Esophagus (tissue), 2 donors: ENCODE measurements around the gene DTX1. TPM values are rescaled to one million over a fixed set of nuclear protein-coding genes. Genes with fewer than 3 reads are reported as not detected.
"Not testable (repeated sequence)": the region's sequence is repeated elsewhere in the genome, so short reads cannot be mapped to it uniquely, and the experiment has no call there.

Experiments used
- H3K27ac ChIP-seq, 2 donors: one replicate each; pipeline ENCODE4 v1.5.1; 2013; ENCODE audit warnings: low read depth in 2 of 2, mild to moderate bottlenecking in 2 of 2, inconsistent platforms in 1 of 2, low read length in 1 of 2, moderate library complexity in 1 of 2
- H3K27me3 ChIP-seq, 2 donors: one replicate each; pipeline ENCODE4 v1.6.1; 2013; ENCODE audit warnings: low read length in 2 of 2, control low read depth in 1 of 2, mild to moderate bottlenecking in 1 of 2; ENCODE audit not compliant: insufficient read depth in 2 of 2, control insufficient read depth in 1 of 2
- H3K36me3 ChIP-seq, 2 donors: one replicate each; pipeline ENCODE4 v1.6.1; 2013; ENCODE audit warnings: low read length in 1 of 2; ENCODE audit not compliant: control insufficient read depth in 2 of 2, insufficient read depth in 2 of 2
- H3K4me1 ChIP-seq, 2 donors: one replicate each; pipeline ENCODE4 v1.6.1; 2013; ENCODE audit warnings: low read length in 1 of 2; ENCODE audit not compliant: control insufficient read depth in 2 of 2, insufficient read depth in 2 of 2
- H3K4me3 ChIP-seq, 2 donors: one replicate each; pipeline ENCODE4 v1.5.1; 2013; ENCODE audit warnings: low read length in 2 of 2, mild to moderate bottlenecking in 2 of 2, low read depth in 1 of 2, moderate library complexity in 1 of 2
- H3K9me3 ChIP-seq, 2 donors: one replicate each; pipeline ENCODE4 v1.6.1; 2013; ENCODE audit warnings: mild to moderate bottlenecking in 2 of 2, low read depth in 1 of 2, low read length in 1 of 2, moderate library complexity in 1 of 2; ENCODE audit not compliant: control insufficient read depth in 2 of 2, insufficient read depth in 1 of 2
- WGBS, 2 donors: extraction: QIAGEN DNeasy Blood & Tissue Kit; methylation state at CpG; one replicate each; pipeline ENCODE4 v1.1.7; 2013; 5-methylcytosine and 5-hydroxymethylcytosine counted together
- polyA plus RNA-seq, 2 donors: library from polyadenylated mRNA; stranded (reverse); fragments of 200-250 nt; gene quantifications; one replicate each; pipeline ENCODE4 v1.2.3, GENCODE V29; 2013
- donor health status: healthy with polysubstance abuse.
- donor health status: Bipolar disorder and iron deficiency.

DTX1 gene
- polyA plus RNA-seq, 2 donors: 0.49 to 0.59 TPM

DNA sequence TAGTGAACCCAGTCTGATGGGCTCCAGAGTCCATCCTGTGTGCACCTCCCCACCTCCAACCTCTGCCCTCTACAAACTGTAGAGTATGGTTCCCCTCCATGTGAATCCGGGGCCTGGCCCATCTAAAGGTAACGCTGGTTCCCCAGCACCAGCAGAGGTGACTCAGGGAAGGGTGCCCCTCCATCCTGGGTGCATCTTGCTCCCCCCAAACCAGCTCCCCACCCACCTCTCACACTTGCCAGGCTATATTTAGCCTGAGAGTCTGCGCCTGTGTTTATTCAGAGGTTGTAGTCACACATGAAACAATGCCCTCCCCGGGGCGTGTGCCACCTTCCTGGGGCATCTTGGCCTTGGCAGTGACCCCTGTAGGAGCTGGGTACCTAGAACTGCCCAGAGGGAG, 52.8 kb downstream of the DTX1 start:
- no peak overlapping the region for H3K27ac ChIP-seq
- no peaks in the 10 kb centered on the region for H3K9me3 ChIP-seq
- H3K4me3 ChIP-seq: no peak overlapping the region
- no peaks in the 10 kb centered on the region for H3K27me3 ChIP-seq
- 60 to 67% methylated on average over 5 of the region's 5 CpGs for WGBS, 2 donors
- H3K36me3 ChIP-seq: no peaks in the 10 kb centered on the region
- peaks cover 0 to 2% of the 10 kb centered on the region in 2 donors for H3K4me1 ChIP-seq

DNA sequence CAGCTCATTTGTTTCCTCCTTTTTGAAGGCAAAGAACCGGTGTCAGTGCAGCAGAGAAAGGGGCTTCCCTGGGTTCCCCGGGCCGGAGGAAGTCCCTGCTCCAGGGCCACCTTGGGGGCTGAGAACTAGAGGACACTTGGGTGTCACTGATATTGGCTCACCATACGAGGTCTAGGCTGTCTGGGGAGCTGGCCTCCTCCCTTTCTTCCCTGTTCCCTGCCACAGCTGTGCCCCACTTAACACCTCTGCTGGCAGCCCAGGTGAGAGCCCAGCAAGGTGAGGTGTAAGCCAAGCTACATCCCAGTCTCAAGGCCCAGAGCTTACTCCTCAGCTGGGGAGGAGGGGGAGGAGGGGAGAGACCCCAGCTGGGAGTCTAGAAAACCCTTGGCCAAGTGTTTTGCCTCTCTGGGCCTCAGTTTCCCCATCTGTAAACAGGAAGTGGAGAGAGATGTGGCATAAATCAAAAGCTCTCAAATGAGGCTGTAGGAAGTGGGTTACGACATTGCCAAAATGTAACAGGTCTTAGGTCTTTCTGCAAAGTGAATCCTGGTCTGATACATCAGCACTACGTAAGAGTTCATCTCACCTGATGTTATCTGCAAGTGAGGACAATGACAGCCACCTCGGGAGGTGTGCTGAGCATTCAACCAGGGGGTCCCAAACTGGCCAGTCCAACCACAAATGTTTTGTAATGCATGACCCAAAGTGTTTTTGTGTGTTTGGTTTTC, 53.5 kb downstream of the DTX1 start:
- WGBS, 2 donors: 47 to 58% methylated on average over 7 of the region's 7 CpGs
- H3K9me3 ChIP-seq: no peaks in the 10 kb centered on the region
- H3K27me3 ChIP-seq: no peaks in the 10 kb centered on the region
- no peak overlapping the region for H3K4me3 ChIP-seq
- H3K27ac ChIP-seq: no peak overlapping the region
- H3K36me3 ChIP-seq: peaks cover 0 to 2% of the 10 kb centered on the region in 2 donors
- H3K4me1 ChIP-seq: peaks cover 0 to 2% of the 10 kb centered on the region in 2 donors

GRCh38 chr12:113111247-113111646, 54.7 kb downstream of the DTX1 start:
- Histone ChIP-seq H3K9me3 (no peaks in the 10 kb centered on the region), H3K4me3 (no peak overlapping the region), H3K27me3 (no peaks in the 10 kb centered on the region), H3K27ac (no peak overlapping the region), H3K36me3 (peaks cover 0 to 2% of the 10 kb centered on the region in 2 donors), H3K4me1 (peaks cover 0 to 2% of the 10 kb centered on the region in 2 donors)
- 89 to 90% methylated on average over 3 of the region's 3 CpGs for WGBS, 2 donors

DNA sequence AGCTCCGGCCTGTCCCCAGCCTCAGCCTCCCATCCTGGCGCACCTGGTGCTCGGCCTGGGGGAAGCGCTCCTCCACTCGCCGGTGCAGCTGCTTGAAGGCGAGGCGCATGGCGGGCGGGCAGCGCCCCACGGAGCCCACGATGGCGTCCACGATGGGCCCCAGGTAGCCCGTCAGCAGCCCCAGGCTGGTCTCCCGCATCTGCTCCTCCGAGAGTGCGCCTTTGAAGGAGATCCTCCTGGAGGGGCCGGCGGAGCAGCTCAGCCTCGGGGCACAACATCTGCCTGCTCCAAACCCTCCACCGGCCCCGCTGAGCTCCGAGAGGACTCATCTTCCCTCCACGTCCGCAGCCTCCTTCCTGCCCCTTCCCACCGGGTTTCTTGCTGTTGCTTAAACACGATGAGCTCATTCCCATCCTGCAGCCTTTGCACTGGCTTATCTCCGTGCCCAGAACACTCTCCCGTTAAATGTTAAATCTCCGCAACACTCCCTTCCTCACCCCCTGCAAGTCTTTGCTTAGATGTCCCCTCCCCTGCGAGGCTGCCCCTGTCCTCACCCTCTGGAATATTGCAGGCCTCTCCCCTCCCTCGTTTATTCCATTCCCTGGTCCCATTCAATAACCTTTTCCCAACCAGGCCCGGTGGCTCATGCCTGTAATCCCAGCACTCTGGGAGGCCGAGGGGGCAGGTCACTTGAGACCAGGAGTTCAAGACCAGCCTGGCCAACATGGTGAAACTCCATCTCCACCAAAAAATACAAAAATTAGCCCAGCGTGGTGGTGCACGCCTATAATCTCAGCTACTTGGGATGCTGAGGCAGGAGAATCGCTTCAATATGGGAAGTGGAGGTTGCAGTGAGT, 55.7 kb downstream of the DTX1 start:
- H3K27me3 ChIP-seq: no peaks in the 10 kb centered on the region
- H3K27ac ChIP-seq: no peak overlapping the region
- peaks cover 0 to 2% of the 10 kb centered on the region in 2 donors for H3K4me1 ChIP-seq
- H3K4me3 ChIP-seq: no peak overlapping the region
- peaks cover 0 to 2% of the 10 kb centered on the region in 2 donors for H3K36me3 ChIP-seq
- no peaks in the 10 kb centered on the region for H3K9me3 ChIP-seq
- 77 to 78% methylated on average over 39 of the region's 39 CpGs for WGBS, 2 donors

DNA sequence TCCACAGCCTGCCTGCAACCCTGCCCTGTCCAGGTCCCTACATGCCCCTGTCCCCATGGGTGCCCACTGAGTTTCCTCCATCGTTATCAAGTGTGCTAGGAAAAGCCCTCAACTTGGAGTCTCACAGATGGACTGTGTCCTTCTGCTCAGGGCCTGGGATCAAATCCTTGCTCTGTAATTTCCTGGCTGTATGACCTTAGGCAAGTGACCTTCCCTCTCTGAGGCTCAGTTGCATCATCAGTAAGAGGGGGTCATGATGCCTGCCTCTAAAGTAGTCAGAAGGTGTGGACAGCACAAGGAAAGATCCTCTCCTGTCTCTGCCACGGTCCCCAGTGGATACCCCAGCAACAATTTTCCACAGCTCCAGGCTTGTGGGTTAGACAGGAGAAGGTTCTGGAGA, 56.9 kb downstream of the DTX1 start:
- WGBS, 2 donors: 64 to 85% methylated on average over 2 of the region's 2 CpGs

DNA sequence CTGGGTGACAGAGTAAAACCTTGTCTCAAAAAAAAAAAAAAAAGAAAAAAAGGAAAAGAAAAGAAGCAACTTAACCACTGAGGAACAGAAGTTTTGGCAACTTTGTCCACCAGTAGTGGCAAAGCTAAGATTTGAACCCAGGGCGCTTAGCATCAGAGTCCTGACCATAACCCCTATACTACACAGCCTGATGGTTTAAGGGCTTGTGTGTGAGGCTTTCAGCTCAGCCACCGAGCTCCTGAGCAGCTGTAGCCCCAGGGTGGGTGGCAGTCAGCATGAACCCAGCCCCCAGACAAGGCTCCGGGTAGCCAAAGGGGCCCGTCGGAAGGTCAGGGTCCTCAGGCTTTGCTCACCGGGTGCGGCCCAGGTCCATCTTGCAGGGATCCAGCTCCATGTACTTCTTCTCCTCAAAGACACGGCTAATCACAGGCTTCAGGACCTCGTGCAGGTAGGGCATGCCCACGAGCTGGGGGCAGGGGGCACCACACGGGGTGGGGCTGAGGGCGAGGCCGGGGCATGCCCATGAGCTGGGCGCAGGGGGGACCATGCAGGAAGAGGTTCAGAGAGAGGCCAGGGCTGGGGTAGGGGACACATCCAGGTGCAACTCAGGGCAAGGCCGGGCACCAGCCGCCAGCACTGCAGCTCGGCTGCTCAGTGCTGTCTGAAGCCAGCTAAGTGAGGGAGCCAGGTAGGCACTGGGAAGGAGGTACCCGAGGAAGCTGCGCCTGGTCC, 58.1 kb downstream of the DTX1 start:
- WGBS, 2 donors: 88% methylated on average over 19 of the region's 19 CpGs
- no peak overlapping the region for H3K27ac ChIP-seq
- H3K9me3 ChIP-seq: no peaks in the 10 kb centered on the region
- no peak overlapping the region for H3K4me3 ChIP-seq
- H3K36me3 ChIP-seq: peaks cover 0 to 4% of the 10 kb centered on the region in 2 donors
- H3K4me1 ChIP-seq: no peaks in the 10 kb centered on the region
- no peaks in the 10 kb centered on the region for H3K27me3 ChIP-seq

More for the DNA sequence above, 56.9 kb downstream of the DTX1 start:
- no peaks in the 10 kb centered on the region for H3K9me3 ChIP-seq
- peaks cover 0 to 2% of the 10 kb centered on the region in 2 donors for H3K36me3 ChIP-seq
- no peak overlapping the region for H3K27ac ChIP-seq
- H3K27me3 ChIP-seq: no peaks in the 10 kb centered on the region
- peaks cover 0 to 2% of the 10 kb centered on the region in 2 donors for H3K4me1 ChIP-seq
- H3K4me3 ChIP-seq: no peak overlapping the region

GRCh38 chr12:113115455-113116126, 59.1 kb downstream of the DTX1 start:
- no peak overlapping the region for H3K27ac ChIP-seq
- no peaks in the 10 kb centered on the region for H3K27me3 ChIP-seq
- H3K9me3 ChIP-seq: no peaks in the 10 kb centered on the region
- WGBS, 2 donors: 84 to 86% methylated on average over 22 of the region's 22 CpGs
- no peak overlapping the region for H3K4me3 ChIP-seq
- peaks cover 0 to 4% of the 10 kb centered on the region in 2 donors for H3K36me3 ChIP-seq
- H3K4me1 ChIP-seq: no peaks in the 10 kb centered on the region

GRCh38 chr12:113116875-113117274, 60.3 kb downstream of the DTX1 start:
- H3K27me3 ChIP-seq: no peaks in the 10 kb centered on the region
- no peaks in the 10 kb centered on the region for H3K4me1 ChIP-seq
- H3K4me3 ChIP-seq: no peak overlapping the region
- WGBS, 2 donors: 51 to 56% methylated on average over 6 of the region's 6 CpGs
- peaks cover 0 to 5% of the 10 kb centered on the region in 2 donors for H3K36me3 ChIP-seq
- H3K9me3 ChIP-seq: no peaks in the 10 kb centered on the region
- peak overlapping the region in 1 of 2 donors; percentile 33 for H3K27ac ChIP-seq

DNA sequence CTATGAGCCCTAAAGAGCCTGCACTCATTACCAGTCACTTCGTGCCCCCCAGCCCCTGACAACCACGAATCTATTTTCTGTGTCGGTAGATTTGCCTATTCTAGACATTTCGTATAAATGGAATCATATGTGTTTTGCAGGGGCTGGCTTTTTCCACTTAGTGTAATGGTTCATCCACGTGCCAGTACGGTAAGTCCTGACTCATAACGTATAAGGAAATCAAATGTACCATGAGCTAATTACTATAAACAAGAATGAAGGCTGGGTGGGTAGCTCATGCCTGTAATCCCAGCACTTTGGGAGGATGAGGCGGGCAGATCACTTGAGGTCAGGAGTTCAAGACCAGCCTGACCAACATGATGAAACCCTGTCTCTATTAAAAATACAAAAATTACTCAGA, 61.2 kb downstream of the DTX1 start:
- H3K9me3 ChIP-seq, H3K27me3 ChIP-seq, H3K4me1 ChIP-seq, H3K27ac ChIP-seq, H3K36me3 ChIP-seq, H3K4me3 ChIP-seq: not testable (repeated sequence)
- WGBS, 2 donors: 67 to 69% methylated on average over 8 of the region's 8 CpGs
